Measurements from ENCODE around the gene PNLIPRP2. TPM values are rescaled to one million over a fixed set of nuclear protein-coding genes. Genes with fewer than 3 reads are reported as not detected.

Gene PNLIPRP2
- total and polyA plus RNA-seq, 2 donors (not counting 1 experiment from before 2014, with no cell fraction given): not detected

DNA sequence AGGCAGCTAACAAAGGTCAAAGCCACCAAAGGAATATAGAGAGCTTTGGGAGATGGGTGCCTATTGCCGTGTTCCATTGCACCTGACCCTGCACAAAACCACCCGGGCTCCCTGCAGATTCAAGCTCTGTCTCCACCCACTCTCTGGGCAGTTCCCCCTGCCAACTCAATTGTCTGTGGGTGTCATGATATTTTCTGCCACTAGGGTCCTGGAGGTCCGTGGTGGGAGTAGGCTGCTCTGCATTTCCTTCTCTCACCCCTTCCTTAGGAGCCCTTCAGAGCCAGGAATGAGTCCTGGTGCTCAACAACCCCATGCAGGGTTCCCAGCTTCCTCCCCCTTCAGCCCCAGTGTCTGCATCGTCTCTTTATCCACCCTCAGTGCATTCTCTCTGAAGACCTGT is 34.1 kb downstream of the PNLIPRP2 start:
- Histone ChIP-seq H3K27me3 (ENCODE audit: control insufficient read depth, insufficient read depth, low read length) (no peaks in the 10 kb centered on the region), H3K4me2 (ENCODE audit: extremely low read depth, insufficient read depth, low read length) (no peak overlapping the region), H2AFZ (ENCODE audit: low read length) (no peak overlapping the region), H3K79me2 (ENCODE audit: control insufficient read depth, insufficient read depth, low read length) (no peaks in the 10 kb centered on the region), H3K9me3 (ENCODE audit: control insufficient read depth, insufficient read depth, low read depth, low read length) (no peaks in the 10 kb centered on the region), H3K36me3 (ENCODE audit: control insufficient read depth, insufficient read depth, low read length) (no peaks in the 10 kb centered on the region), H3K9ac (ENCODE audit: insufficient read depth, low read length) (no peak overlapping the region), H3K4me1 (ENCODE audit: control insufficient read depth, extremely low read depth, insufficient read depth, low read length) (no peaks in the 10 kb centered on the region), H3K27ac (ENCODE audit: insufficient read depth, low read length) (no peak overlapping the region), H3K4me3 (replicated peaks in 1 of 4; ENCODE audit: control extremely low read depth in 1 of 4, insufficient read depth in 1 of 4, low read depth in 3 of 4, low read length in 4 of 4) (no peak overlapping the region), H4K20me1 (ENCODE audit: control insufficient read depth, extremely low read depth, insufficient read depth, low read length) (no peaks in the 10 kb centered on the region)
- DNase-seq (ENCODE audit: low read depth in 2 of 2): no peak
- TF ChIP-seq EZH2 (IDR thresholded peaks at IDR 0.05; ENCODE audit: low read length, missing control alignments): no peak
- TF ChIP-seq, protein P1, sequence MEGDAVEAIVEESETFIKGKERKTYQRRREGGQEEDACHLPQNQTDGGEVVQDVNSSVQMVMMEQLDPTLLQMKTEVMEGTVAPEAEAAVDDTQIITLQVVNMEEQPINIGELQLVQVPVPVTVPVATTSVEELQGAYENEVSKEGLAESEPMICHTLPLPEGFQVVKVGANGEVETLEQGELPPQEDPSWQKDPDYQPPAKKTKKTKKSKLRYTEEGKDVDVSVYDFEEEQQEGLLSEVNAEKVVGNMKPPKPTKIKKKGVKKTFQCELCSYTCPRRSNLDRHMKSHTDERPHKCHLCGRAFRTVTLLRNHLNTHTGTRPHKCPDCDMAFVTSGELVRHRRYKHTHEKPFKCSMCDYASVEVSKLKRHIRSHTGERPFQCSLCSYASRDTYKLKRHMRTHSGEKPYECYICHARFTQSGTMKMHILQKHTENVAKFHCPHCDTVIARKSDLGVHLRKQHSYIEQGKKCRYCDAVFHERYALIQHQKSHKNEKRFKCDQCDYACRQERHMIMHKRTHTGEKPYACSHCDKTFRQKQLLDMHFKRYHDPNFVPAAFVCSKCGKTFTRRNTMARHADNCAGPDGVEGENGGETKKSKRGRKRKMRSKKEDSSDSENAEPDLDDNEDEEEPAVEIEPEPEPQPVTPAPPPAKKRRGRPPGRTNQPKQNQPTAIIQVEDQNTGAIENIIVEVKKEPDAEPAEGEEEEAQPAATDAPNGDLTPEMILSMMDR (conservative IDR thresholded peaks at IDR 0.05 in 1 of 2, IDR thresholded peaks at IDR 0.05 in 1 of 2; ENCODE audit: low read depth in 1 of 2, low read length in 2 of 2): no peak

DNA sequence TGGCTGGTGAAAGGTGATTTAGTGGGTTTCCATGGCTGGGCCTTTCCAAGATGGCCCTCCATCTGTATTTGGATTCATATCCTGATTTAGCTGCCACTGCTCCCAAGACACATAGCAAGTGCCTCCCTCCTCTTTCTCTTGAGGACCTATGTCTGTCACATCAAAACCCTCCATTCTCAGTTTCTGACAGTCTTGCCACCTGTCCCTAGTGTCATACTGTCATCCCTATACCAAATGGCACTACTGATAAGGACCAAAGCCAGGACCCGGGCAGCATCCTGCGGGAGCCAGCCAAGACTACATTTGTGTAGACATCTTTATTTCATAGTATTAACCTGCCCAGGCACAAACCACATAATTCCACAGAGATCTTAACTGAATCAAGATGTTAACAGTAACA is 34.8 kb downstream of the PNLIPRP2 start:
- H3K4me1 ChIP-seq (ENCODE audit: control insufficient read depth, extremely low read depth, insufficient read depth, low read length): no peaks in the 10 kb centered on the region
- H3K9me3 ChIP-seq (ENCODE audit: control insufficient read depth, insufficient read depth, low read depth, low read length): no peaks in the 10 kb centered on the region
- no peak for TF ChIP-seq EZH2 (IDR thresholded peaks at IDR 0.05; ENCODE audit: low read length, missing control alignments)
- TF ChIP-seq, protein P1 (conservative IDR thresholded peaks at IDR 0.05 in 1 of 2, IDR thresholded peaks at IDR 0.05 in 1 of 2; ENCODE audit: low read depth in 1 of 2, low read length in 2 of 2): no peak
- H2AFZ ChIP-seq (ENCODE audit: low read length): no peak overlapping the region
- H4K20me1 ChIP-seq (ENCODE audit: control insufficient read depth, extremely low read depth, insufficient read depth, low read length): no peaks in the 10 kb centered on the region
- no peaks in the 10 kb centered on the region for H3K79me2 ChIP-seq (ENCODE audit: control insufficient read depth, insufficient read depth, low read length)
- H3K4me3 ChIP-seq (replicated peaks in 1 of 4; ENCODE audit: control extremely low read depth in 1 of 4, insufficient read depth in 1 of 4, low read depth in 3 of 4, low read length in 4 of 4): no peak overlapping the region
- DNase-seq (ENCODE audit: low read depth in 2 of 2): no peak
- H3K9ac ChIP-seq (ENCODE audit: insufficient read depth, low read length): no peak overlapping the region
- H3K27me3 ChIP-seq (ENCODE audit: control insufficient read depth, insufficient read depth, low read length): no peaks in the 10 kb centered on the region
- no peak overlapping the region for H3K27ac ChIP-seq (ENCODE audit: insufficient read depth, low read length)
- H3K4me2 ChIP-seq (ENCODE audit: extremely low read depth, insufficient read depth, low read length): no peak overlapping the region
- no peaks in the 10 kb centered on the region for H3K36me3 ChIP-seq (ENCODE audit: control insufficient read depth, insufficient read depth, low read length)

DNA sequence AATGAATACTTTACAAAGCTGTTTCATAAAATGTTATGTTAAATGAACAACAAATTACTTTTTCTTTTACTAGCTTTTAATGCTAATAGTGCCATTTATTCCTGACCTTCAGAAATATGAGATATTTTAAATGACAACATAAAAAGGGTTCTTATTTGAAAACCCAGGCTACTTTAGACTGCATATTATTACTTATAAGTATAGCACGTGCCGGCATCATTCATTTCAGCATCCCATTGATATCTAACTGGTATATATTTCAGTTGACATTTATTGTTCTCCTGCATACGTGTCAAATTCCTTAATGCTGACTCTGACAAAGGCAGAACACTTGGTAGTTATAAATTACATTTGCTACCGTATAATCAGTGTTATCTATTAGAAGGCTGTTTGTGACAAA is 35.3 kb downstream of the PNLIPRP2 start:
- Histone ChIP-seq H3K27ac (ENCODE audit: insufficient read depth, low read length) (no peak overlapping the region), H3K27me3 (ENCODE audit: control insufficient read depth, insufficient read depth, low read length) (no peaks in the 10 kb centered on the region), H4K20me1 (ENCODE audit: control insufficient read depth, extremely low read depth, insufficient read depth, low read length) (no peaks in the 10 kb centered on the region), H3K4me1 (ENCODE audit: control insufficient read depth, extremely low read depth, insufficient read depth, low read length) (no peaks in the 10 kb centered on the region), H3K4me2 (ENCODE audit: extremely low read depth, insufficient read depth, low read length) (no peak overlapping the region), H3K9me3 (ENCODE audit: control insufficient read depth, insufficient read depth, low read depth, low read length) (no peaks in the 10 kb centered on the region), H3K4me3 (replicated peaks in 1 of 4; ENCODE audit: control extremely low read depth in 1 of 4, insufficient read depth in 1 of 4, low read depth in 3 of 4, low read length in 4 of 4) (no peak overlapping the region), H2AFZ (ENCODE audit: low read length) (no peak overlapping the region), H3K9ac (ENCODE audit: insufficient read depth, low read length) (no peak overlapping the region), H3K36me3 (ENCODE audit: control insufficient read depth, insufficient read depth, low read length) (no peaks in the 10 kb centered on the region), H3K79me2 (ENCODE audit: control insufficient read depth, insufficient read depth, low read length) (no peaks in the 10 kb centered on the region)
- no peak for TF ChIP-seq EZH2 (IDR thresholded peaks at IDR 0.05; ENCODE audit: low read length, missing control alignments)
- TF ChIP-seq, protein P1 (conservative IDR thresholded peaks at IDR 0.05 in 1 of 2, IDR thresholded peaks at IDR 0.05 in 1 of 2; ENCODE audit: low read depth in 1 of 2, low read length in 2 of 2): no peak
- no peak for DNase-seq (ENCODE audit: low read depth in 2 of 2)

Data from fibroblast of lung (primary cell).